AG04450 (cell line): ENCODE measurements around the gene EDN1. TPM values are rescaled to one million over a fixed set of nuclear protein-coding genes. Genes with fewer than 3 reads are reported as not detected.

ENCODE experiments used
- CTCF ChIA-PET: fragments of 300-600, 350-600 bp; formaldehyde crosslinking; extraction: SDS; loops from one replicate; lab custom pipeline; 2022; ENCODE audit warnings: antibody characterized with exemption, inconsistent platforms; lab: Charles Lee
- POLR2A ChIA-PET: fragments of 350-600 bp; formaldehyde crosslinking; extraction: SDS; loops from one replicate; lab custom pipeline; 2021; ENCODE audit warnings: antibody characterized with exemption, inconsistent platforms; lab: Yijun Ruan, JAX
- DNase-seq: peaks from one replicate; pipeline ENCODE4 v3.0.0-alpha.2; 2011; ENCODE audit warnings: low read depth, low spot score
- H3K27ac ChIP-seq: one replicate; pipeline ENCODE4 v1.5.1; 2012; ENCODE audit warnings: low read depth, low read length, control low read depth
- H3K27me3 ChIP-seq: one replicate; pipeline ENCODE4 v1.6.0; 2012; ENCODE audit warnings: low read length; ENCODE audit not compliant: control insufficient read depth, insufficient read depth
- H3K4me3 ChIP-seq: 2 replicates; pipeline ENCODE4 v1.5.1; 2011; ENCODE audit warnings: mild to moderate bottlenecking, low read depth, low read length, control low read depth
- H3K9me3 ChIP-seq: 2 replicates; pipeline ENCODE4 v1.5.1; 2012; ENCODE audit warnings: low read length; ENCODE audit not compliant: control insufficient read depth, insufficient read depth
- CTCF ChIP-seq: IDR thresholded peaks from 2 replicates; pipeline ENCODE4 v1.5.1; 2011; ENCODE audit warnings: low read depth, low read length, control low read depth, inconsistent platforms
- polyA plus RNA-seq: library from polyadenylated mRNA; depleted of rRNA; stranded (reverse); fragments of >200 nt; gene quantifications from 2 replicates; pipeline ENCODE4 v1.2.3, GENCODE V29; 2011

The EDN1 gene
- polyA plus RNA-seq, 1 experiment, result 2.1 TPM

- Histone ChIP-seq H3K9me3 (no peaks in the 10 kb centered on the region), H3K4me3 (no peak overlapping the region), H3K27ac (no peak overlapping the region), H3K27me3 (no peaks in the 10 kb centered on the region)
- POLR2A ChIA-PET, result no interaction called here
- CTCF ChIA-PET, result interaction anchor here (0.6 to 3.1 kb wide), 7 partner anchors 10 to 697 kb away, joined by 3 to 42 read pairs (median 3); partner anchors contain the start of gene EDN1
- no peak for TF ChIP-seq CTCF
- no peak for DNase-seq
Observed at GRCh38 chr6:12280458-12280857, 9.7 kb upstream of the EDN1 start.

GRCh38 chr6:12280902-12281301 is 9.3 kb upstream of the EDN1 start:
- CTCF ChIA-PET, result interaction anchor here (0.6 to 3.1 kb wide), 5 partner anchors 9 to 696 kb away, joined by 3 to 42 read pairs (median 3); partner anchors contain the start of gene EDN1
- no peak for DNase-seq

GRCh38 chr6:12283904-12284303 is 6.3 kb upstream of the EDN1 start:
- DNase-seq, result no peak
- H3K4me3 ChIP-seq, result no peak overlapping the region
- TF ChIP-seq CTCF, result no peak
- no peak overlapping the region for H3K27ac ChIP-seq
- no peaks in the 10 kb centered on the region for H3K9me3 ChIP-seq
- ChIA-PET CTCF (no interaction called here), POLR2A (no interaction called here)
- no peaks in the 10 kb centered on the region for H3K27me3 ChIP-seq

More at GRCh38 chr6:12280902-12281301, 9.3 kb upstream of the EDN1 start:
- H3K27ac ChIP-seq, result no peak overlapping the region
- H3K4me3 ChIP-seq, result no peak overlapping the region
- POLR2A ChIA-PET, result no interaction called here
- no peaks in the 10 kb centered on the region for H3K9me3 ChIP-seq
- no peaks in the 10 kb centered on the region for H3K27me3 ChIP-seq
- no peak for TF ChIP-seq CTCF

GRCh38 chr6:12286373-12287110 is 3.6 kb upstream of the EDN1 start:
- CTCF ChIA-PET, result interaction anchor here (0.6 to 3.1 kb wide), 15 partner anchors 9 to 704 kb away, joined by 3 to 18 read pairs (median 4); no protein-coding TSS in a partner anchor
- Histone ChIP-seq H3K27me3 (no peaks in the 10 kb centered on the region), H3K4me3 (no peak overlapping the region), H3K27ac (no peak overlapping the region), H3K9me3 (no peaks in the 10 kb centered on the region)
- TF ChIP-seq CTCF, result no peak
- POLR2A ChIA-PET, result interaction anchor here (0.6 to 0.7 kb wide), 2 partner anchors 38 to 74 kb away, joined by 6 to 10 read pairs; no protein-coding TSS in a partner anchor
- DNase-seq, result no peak

- TF ChIP-seq CTCF, result no peak
- no peak overlapping the region for H3K27ac ChIP-seq
- no peaks in the 10 kb centered on the region for H3K9me3 ChIP-seq
- no peak overlapping the region for H3K4me3 ChIP-seq
- H3K27me3 ChIP-seq, result no peaks in the 10 kb centered on the region
- ChIA-PET POLR2A (no interaction called here), CTCF (interaction anchor here (0.8 to 3.1 kb wide), 5 partner anchors 10 to 704 kb away, joined by 3 to 18 read pairs (median 4); no protein-coding TSS in a partner anchor)
- DNase-seq, result no peak
Observed at GRCh38 chr6:12288211-12288618, 1.9 kb upstream of the EDN1 start.
